Prostate gland (tissue), 2 donors: ENCODE measurements around the gene ITM2C. TPM values are rescaled to one million over a fixed set of nuclear protein-coding genes. Genes with fewer than 3 reads are reported as not detected.

Experiments used
- DNase-seq: peaks from one replicate; pipeline ENCODE4 v3.0.0-alpha.2; 2019; ENCODE audit warnings: low spot score
- H3K27ac ChIP-seq, 2 donors: fragments of 200-600 bp; sonication (generic); 2 replicates each; pipeline ENCODE4 v1.5.1; 2017 to 2019
- H3K27me3 ChIP-seq: fragments of 200-600 bp; sonication (generic); replicated peaks from 2 replicates; pipeline ENCODE4 v1.5.1; 2019; ENCODE audit not compliant: insufficient read depth
- H3K36me3 ChIP-seq, 2 donors: fragments of 200-600 bp; sonication (generic); 1 replicate in 1 of 2; 2 replicates in 1 of 2; pipeline versions ENCODE4 v1.5.1 to v1.8.1; 2017 to 2019
- H3K4me1 ChIP-seq: fragments of 200-600 bp; sonication (generic); replicated peaks from 2 replicates; pipeline ENCODE4 v1.5.1; 2019
- H3K4me3 ChIP-seq, 2 donors: fragments of 200-600 bp; sonication (generic); 2 replicates each; pipeline ENCODE4 v1.5.1; 2017 to 2019
- H3K9me3 ChIP-seq: fragments of 200-600 bp; sonication (generic); 2 replicates; pipeline ENCODE4 v1.5.1; 2017
- CTCF ChIP-seq, 4 experiments: fragments of 200-600 bp in 2 of 4; fragments of 450-650 bp in 2 of 4; sonication (generic) in 2 of 4; IDR thresholded peaks; 1 replicate in 3 of 4; 2 replicates in 1 of 4; pipeline ENCODE4 v1.5.1; 2016 to 2019; ENCODE audit warnings: antibody characterized with exemption in 4 of 4, mild to moderate bottlenecking in 2 of 4, moderate library complexity in 2 of 4
- POLR2A ChIP-seq: fragments of 450-650 bp; IDR thresholded peaks from one replicate; pipeline ENCODE4 v1.6.1; 2016; ENCODE audit warnings: antibody characterized with exemption, mild to moderate bottlenecking
- POLR2AphosphoS5 ChIP-seq: sonication (generic); formaldehyde crosslinking; IDR thresholded peaks from one replicate; pipeline ENCODE4 v1.6.1; 2017; ENCODE audit warnings: antibody characterized with exemption
- WGBS: methylation state at CpG from one replicate; pipeline ENCODE4 v1.1.5; 2018; 5-methylcytosine and 5-hydroxymethylcytosine counted together
- intact Hi-C: fragments of 100-400 bp; cut with DNase I; formaldehyde crosslinking; loops from one replicate; pipeline ENCODE4 v1.14.2; 2022
- total RNA-seq, 2 donors: library from RNA; depleted of rRNA; stranded (reverse); fragments of >200 nt; gene quantifications; one replicate each; pipeline ENCODE4 v1.1.0, GENCODE V29; 2016

The ITM2C gene
- total RNA-seq, 2 donors from 2014 or later, result 104 to 137 TPM

DNA sequence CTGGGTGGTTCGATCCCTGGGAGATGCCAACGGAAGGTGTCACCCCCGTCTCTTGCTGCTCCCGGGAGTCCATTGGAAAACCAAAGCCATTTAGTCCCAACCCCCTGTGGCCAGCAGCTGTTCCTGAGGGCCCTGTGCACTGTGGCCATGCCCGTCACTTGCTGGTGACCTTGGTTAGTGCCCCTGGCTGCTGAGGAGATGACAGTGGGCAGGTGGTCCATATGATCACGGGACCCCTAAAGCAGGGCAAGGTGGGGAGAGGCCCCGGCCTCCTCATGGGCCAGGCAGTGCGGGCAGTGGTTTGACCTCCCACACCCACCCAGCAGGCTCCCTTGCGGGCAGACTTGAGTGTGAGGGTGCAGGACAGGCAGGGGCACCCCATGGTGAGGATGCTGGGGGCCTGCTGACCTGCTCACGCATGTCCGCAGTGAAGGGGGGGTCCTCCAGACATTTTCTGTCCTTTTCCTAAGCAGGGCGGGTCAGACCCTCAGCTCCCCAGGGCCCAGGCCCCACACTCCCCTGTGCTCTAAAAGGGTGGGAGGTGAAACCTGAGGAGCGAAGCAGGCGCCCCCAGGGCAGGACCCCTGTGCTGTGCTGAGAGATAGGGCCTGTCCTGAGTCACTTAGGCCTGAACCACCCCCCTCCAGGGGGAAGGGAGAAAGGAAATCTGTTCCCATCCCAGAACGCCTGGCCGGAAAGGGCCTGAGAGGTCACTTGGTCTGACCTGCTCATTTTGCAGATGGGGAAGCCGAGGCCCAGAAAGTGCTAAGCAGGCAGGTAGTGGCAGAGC, 6.8 kb downstream of the ITM2C start:
- H3K36me3 ChIP-seq, result peaks cover 0 to 3% of the 10 kb centered on the region in 2 donors
- no peak overlapping the region for H3K4me3 ChIP-seq
- 90% methylated on average over 14 of the region's 17 CpGs for WGBS
- no peak for TF ChIP-seq CTCF (IDR thresholded peaks at IDR 0.05)
- no peak for TF ChIP-seq POLR2A
- TF ChIP-seq POLR2AphosphoS5, result no peak
- no peaks in the 10 kb centered on the region for H3K9me3 ChIP-seq
- H3K4me1 ChIP-seq, result peaks cover 7% of the 10 kb centered on the region
- intact Hi-C loops, result no loop called here
- no peak for DNase-seq
- no peaks in the 10 kb centered on the region for H3K27me3 ChIP-seq
- H3K27ac ChIP-seq, result peak overlapping the region; percentile 30 to 54

GRCh38 chr2:230872151-230872967, 7.6 kb downstream of the ITM2C start:
- TF ChIP-seq POLR2A (no peak), CTCF (IDR thresholded peaks at IDR 0.05) (no peak), POLR2AphosphoS5 (no peak)
- DNase-seq, result no peak
- Histone ChIP-seq H3K27ac (no peak overlapping the region), H3K9me3 (no peaks in the 10 kb centered on the region), H3K27me3 (no peaks in the 10 kb centered on the region), H3K4me3 (no peak overlapping the region), H3K36me3 (peaks cover 0 to 3% of the 10 kb centered on the region in 2 donors), H3K4me1 (peaks cover 3% of the 10 kb centered on the region)
- 69% methylated on average over 14 of the region's 14 CpGs for WGBS
- intact Hi-C loops, result no loop called here

DNA sequence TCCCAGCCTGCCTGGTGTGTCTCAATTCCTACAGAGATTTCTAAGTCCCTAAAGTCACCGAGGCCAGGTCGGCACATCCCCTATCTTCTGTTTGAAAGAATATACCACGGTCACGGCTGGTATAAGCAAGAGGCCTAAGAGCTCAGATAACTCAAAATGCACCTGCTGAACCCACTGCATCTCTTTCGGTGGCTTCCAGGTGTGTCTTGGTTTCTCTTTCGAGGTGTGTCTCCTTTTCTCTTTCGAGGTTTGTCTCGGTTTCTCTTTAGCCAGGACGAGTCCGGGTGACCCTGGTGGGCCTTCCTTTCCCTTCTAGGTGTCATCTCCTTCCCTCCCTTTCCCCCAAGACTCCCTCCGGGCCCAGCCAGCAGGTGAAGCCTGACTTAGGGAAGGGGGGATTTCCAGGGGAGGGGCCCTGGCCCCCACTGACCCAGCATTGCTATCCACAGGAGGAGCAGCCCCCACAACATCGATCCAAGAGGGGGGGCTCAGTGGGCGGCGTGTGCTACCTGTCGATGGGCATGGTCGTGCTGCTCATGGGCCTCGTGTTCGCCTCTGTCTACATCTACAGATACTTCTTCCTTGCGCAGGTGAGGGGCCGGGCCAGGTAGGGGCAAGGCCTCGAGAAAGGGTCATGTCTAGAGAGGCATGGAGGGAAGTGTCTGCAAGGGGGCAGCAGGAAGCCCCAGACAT, 8.4 kb downstream of the ITM2C start:
- WGBS, result 93% methylated on average over 21 of the region's 21 CpGs
- Histone ChIP-seq H3K27ac (no peak overlapping the region), H3K9me3 (no peaks in the 10 kb centered on the region), H3K4me1 (no peaks in the 10 kb centered on the region), H3K27me3 (no peaks in the 10 kb centered on the region), H3K36me3 (peaks cover 3 to 4% of the 10 kb centered on the region in 2 donors), H3K4me3 (no peak overlapping the region)
- intact Hi-C loops, result no loop called here
- no peak for TF ChIP-seq CTCF (IDR thresholded peaks at IDR 0.05)
- TF ChIP-seq POLR2A, result no peak
- TF ChIP-seq POLR2AphosphoS5, result no peak
- DNase-seq, result no peak

GRCh38 chr2:230873661-230874401, 9.1 kb downstream of the ITM2C start:
- peaks cover 3 to 5% of the 10 kb centered on the region in 2 donors for H3K36me3 ChIP-seq
- no peak for DNase-seq
- 81% methylated on average over 13 of the region's 13 CpGs for WGBS
- intact Hi-C loops, result no loop called here
- no peaks in the 10 kb centered on the region for H3K9me3 ChIP-seq
- no peaks in the 10 kb centered on the region for H3K27me3 ChIP-seq
- no peak overlapping the region for H3K27ac ChIP-seq
- TF ChIP-seq POLR2AphosphoS5 (no peak), POLR2A (no peak), CTCF (IDR thresholded peaks at IDR 0.05) (no peak)
- H3K4me3 ChIP-seq, result no peak overlapping the region
- H3K4me1 ChIP-seq, result no peaks in the 10 kb centered on the region
